Psoas muscle (tissue), 8 donors: ENCODE data around the gene GALNT9. TPM values are rescaled to one million over a fixed set of nuclear protein-coding genes. Genes with fewer than 3 reads are reported as not detected.

Source experiments
- ATAC-seq, 4 donors: fragments of 200-7000 bp; cut with Tn5 transposase; one replicate each; pipeline ENCODE4 v1.9.1; 2020; ENCODE audit warnings: moderate library complexity in 3 of 4, mild to moderate bottlenecking in 2 of 4
- DNase-seq, 2 donors: peaks; one replicate each; pipeline ENCODE4 v3.0.0-alpha.2; 2020
- H3K27ac ChIP-seq: fragments of 200-600 bp; one replicate; pipeline ENCODE4 v1.8.0; 2022
- H3K27me3 ChIP-seq, 3 donors: fragments of 200-600 bp in 1 of 3; one replicate each; pipeline versions ENCODE4 v1.6.1 to v1.8.0; 2013 to 2022; ENCODE audit warnings: low read length in 2 of 3, mild to moderate bottlenecking in 2 of 3, moderate library complexity in 1 of 3; ENCODE audit not compliant: insufficient read depth in 3 of 3
- H3K36me3 ChIP-seq, 2 donors: fragments of 200-600 bp in 1 of 2; one replicate each; pipeline versions ENCODE4 v1.6.1 to v1.8.0; 2013 to 2022; ENCODE audit warnings: low read depth in 1 of 2, mild to moderate bottlenecking in 1 of 2, moderate library complexity in 1 of 2; ENCODE audit not compliant: insufficient read depth in 1 of 2
- H3K4me1 ChIP-seq: fragments of 200-600 bp; one replicate; pipeline ENCODE4 v1.8.0; 2022
- H3K4me3 ChIP-seq: fragments of 200-600 bp; one replicate; pipeline ENCODE4 v1.8.0; 2022; ENCODE audit warnings: mild to moderate bottlenecking
- H3K9me3 ChIP-seq: fragments of 200-600 bp; one replicate; pipeline ENCODE4 v1.8.0; 2022
- WGBS, 3 donors: extraction: QIAGEN DNeasy Blood & Tissue Kit; methylation state at CpG; one replicate each; pipeline versions ENCODE4 v1.1.6 to v1.1.7; 2013; 5-methylcytosine and 5-hydroxymethylcytosine counted together
- intact Hi-C, 2 donors: fragments of 100-400 bp; cut with DNase I; formaldehyde crosslinking; loops; one replicate each; pipeline versions ENCODE4 v1.11.0 to v1.14.2; 2022
- polyA plus RNA-seq, 3 donors: library from polyadenylated mRNA; stranded (reverse); fragments of 200-250 nt; gene quantifications; one replicate each; pipeline ENCODE4 v1.2.3, GENCODE V29; 2013
- total RNA-seq, 4 donors: library from RNA; stranded (reverse); fragmentation: NEBNext Ultra II Directional in 2 of 4; extraction: Animal tissue kit (Norgen Biotek cat#: 25700) in 2 of 4; gene quantifications; one replicate each; pipeline versions ENCODE4 v1.2.1 to v1.2.4, GENCODE V29; 2021 to 2023
- TF ChIP-seq, protein P1 (sequence below): fragments of 200-600 bp; IDR thresholded peaks from one replicate; pipeline ENCODE4 v1.8.0; 2022; ENCODE audit warnings: antibody characterized with exemption
- donor health status: healthy with polysubstance abuse.
- donor health status: DM: no; HTN: no; CAD: no; lungs with moderate emphysema.
- donor health status: Bipolar disorder and iron deficiency.
- donor health status: healthy.
- donor health status: DM: yes; HTN: yes; CAD: no.
- donor health status: DM: no; HTN: no; CAD: no.
- donor health status: DM: no; HTN: no; CAD: no.
- donor health status: DM: yes; HTN: yes; CAD: no.

The GALNT9 gene
- total and polyA plus RNA-seq, 7 donors, result 0.01 to 0.21 (median 0.08) TPM; not detected in 4

DNA sequence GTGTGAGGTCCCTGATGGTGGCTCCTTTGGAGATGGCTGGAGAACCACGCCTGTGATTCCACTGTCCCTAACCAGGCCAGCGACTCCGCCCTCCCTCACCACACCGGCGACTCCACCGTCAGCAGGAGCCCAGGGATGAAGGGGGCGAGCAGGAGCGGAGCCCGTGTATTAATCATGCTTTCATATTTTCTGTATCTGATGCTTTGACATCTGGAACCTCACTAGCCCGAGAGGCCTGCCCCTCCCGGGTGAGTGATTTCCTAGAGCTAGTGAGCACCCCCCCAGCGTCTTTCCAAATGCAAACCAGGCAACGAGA lies 115.3 kb downstream of the GALNT9 start:
- H3K9me3 ChIP-seq, result no peaks in the 10 kb centered on the region
- H3K27ac ChIP-seq, result no peak overlapping the region
- WGBS, 3 donors, result 79 to 85% (median 82%) methylated on average over 13 of the region's 13 CpGs
- H3K36me3 ChIP-seq, result no peaks in the 10 kb centered on the region
- DNase-seq, result no peak
- H3K4me1 ChIP-seq, result no peaks in the 10 kb centered on the region
- TF ChIP-seq, protein P1, sequence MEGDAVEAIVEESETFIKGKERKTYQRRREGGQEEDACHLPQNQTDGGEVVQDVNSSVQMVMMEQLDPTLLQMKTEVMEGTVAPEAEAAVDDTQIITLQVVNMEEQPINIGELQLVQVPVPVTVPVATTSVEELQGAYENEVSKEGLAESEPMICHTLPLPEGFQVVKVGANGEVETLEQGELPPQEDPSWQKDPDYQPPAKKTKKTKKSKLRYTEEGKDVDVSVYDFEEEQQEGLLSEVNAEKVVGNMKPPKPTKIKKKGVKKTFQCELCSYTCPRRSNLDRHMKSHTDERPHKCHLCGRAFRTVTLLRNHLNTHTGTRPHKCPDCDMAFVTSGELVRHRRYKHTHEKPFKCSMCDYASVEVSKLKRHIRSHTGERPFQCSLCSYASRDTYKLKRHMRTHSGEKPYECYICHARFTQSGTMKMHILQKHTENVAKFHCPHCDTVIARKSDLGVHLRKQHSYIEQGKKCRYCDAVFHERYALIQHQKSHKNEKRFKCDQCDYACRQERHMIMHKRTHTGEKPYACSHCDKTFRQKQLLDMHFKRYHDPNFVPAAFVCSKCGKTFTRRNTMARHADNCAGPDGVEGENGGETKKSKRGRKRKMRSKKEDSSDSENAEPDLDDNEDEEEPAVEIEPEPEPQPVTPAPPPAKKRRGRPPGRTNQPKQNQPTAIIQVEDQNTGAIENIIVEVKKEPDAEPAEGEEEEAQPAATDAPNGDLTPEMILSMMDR, result no peak
- no peak for ATAC-seq
- intact Hi-C loops, result no loop called here
- no peak overlapping the region for H3K4me3 ChIP-seq
- peaks cover 0 to 46% (median 11%) of the 10 kb centered on the region in 3 donors for H3K27me3 ChIP-seq

DNA sequence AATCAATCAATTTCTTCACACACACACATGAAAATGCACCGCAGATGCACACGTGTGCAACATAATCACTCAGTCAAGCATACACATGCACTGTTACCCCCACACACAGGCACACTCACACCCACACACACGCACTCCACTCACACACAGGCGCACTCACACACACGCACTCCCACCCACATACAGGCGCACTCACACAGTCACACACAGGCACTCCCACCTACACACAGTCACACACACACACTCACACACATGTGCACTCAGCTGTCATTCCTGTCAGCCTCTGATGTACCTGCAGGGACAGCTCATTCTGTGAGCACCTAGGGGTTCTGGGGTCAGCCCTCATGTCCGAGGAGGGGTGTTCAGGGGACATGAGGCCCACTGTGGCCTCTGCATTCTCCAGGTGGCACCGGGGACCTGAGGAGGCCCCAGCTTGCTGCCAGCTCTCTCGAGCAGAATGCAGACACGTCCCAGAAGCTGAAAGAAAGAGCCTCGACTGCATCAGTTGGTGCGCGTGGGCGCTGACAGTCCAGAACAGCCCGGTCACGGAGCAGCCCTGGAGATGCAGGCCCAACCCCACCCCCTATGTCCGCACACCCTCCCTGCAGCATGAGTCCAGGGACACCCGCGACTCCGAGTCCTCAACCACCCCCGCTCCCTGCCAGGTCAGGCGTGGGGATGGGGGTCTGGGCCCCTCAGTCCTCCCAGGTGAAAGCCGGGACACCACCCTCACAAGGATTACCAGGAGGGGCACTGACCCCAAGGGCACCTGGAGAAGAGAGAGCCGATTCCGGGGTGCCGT lies 115.8 kb downstream of the GALNT9 start:
- DNase-seq (no peak), ATAC-seq (no peak)
- H3K4me3 ChIP-seq, result no peak overlapping the region
- no peaks in the 10 kb centered on the region for H3K9me3 ChIP-seq
- WGBS, 3 donors, result 82 to 86% (median 84%) methylated on average over 23 to 26 of the region's 26 CpGs
- intact Hi-C loops, result no loop called here
- no peak overlapping the region for H3K27ac ChIP-seq
- peaks cover 0 to 45% (median 12%) of the 10 kb centered on the region in 3 donors for H3K27me3 ChIP-seq
- TF ChIP-seq, protein P1, result no peak
- H3K4me1 ChIP-seq, result no peaks in the 10 kb centered on the region
- H3K36me3 ChIP-seq, result no peaks in the 10 kb centered on the region

DNA sequence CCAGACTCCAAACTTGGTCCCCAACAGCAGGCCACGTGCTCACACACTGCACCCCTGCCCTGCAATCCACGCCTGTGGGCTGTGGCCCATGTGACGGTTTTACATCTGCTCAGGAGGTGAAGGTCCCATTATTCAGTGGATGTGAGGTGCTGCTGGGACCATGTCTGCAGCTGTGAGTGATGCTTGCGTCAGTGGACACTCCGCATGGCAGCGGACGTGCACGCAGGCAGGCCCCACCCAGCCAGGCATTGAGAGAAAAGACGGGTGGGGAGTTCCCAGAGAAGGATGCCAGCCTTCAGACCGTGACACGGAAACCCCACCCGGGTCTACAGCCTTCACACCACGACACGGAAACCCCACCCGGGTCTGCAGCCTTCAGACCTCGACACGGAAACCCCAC lies 117.6 kb downstream of the GALNT9 start:
- peaks cover 0 to 49% (median 14%) of the 10 kb centered on the region in 3 donors for H3K27me3 ChIP-seq
- ATAC-seq (no peak), DNase-seq (no peak)
- H3K9me3 ChIP-seq, result no peaks in the 10 kb centered on the region
- H3K4me1 ChIP-seq, result no peaks in the 10 kb centered on the region
- intact Hi-C loops, result no loop called here
- no peak overlapping the region for H3K27ac ChIP-seq
- H3K4me3 ChIP-seq, result no peak overlapping the region
- no peaks in the 10 kb centered on the region for H3K36me3 ChIP-seq
- WGBS, 3 donors, result 85 to 89% (median 88%) methylated on average over 14 to 17 of the region's 17 CpGs
- TF ChIP-seq, protein P1, result no peak

DNA sequence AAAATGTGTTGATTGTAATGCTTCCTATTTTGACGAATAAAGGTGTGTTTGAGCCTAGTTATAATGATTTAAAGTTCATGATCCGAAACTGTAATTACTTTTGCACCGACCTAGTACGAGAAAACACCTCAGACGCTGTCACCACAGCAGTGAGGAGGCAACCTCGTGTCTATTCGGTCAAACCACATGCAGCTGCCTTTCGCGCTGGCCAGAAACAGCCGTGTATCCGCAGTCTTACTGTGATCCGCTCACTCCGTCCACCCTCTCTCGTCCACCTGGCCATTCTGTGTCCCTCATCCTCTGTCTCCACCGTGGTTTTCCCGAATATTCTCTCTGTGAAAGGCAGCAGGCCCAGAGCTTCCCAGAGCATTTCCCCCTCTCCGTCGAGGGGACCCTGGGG lies 118.1 kb downstream of the GALNT9 start:
- DNase-seq, result no peak
- no peak overlapping the region for H3K4me3 ChIP-seq
- intact Hi-C loops, result no loop called here
- no peak overlapping the region for H3K27ac ChIP-seq
- ATAC-seq, result no peak
- peaks cover 0 to 49% (median 14%) of the 10 kb centered on the region in 3 donors for H3K27me3 ChIP-seq
- no peaks in the 10 kb centered on the region for H3K36me3 ChIP-seq
- WGBS, 3 donors, result 85 to 87% (median 86%) methylated on average over 18 of the region's 18 CpGs
- no peaks in the 10 kb centered on the region for H3K9me3 ChIP-seq
- TF ChIP-seq, protein P1, result no peak
- no peaks in the 10 kb centered on the region for H3K4me1 ChIP-seq
